ENCODE results near the gene SLC6A15.
A peak's percentile ranks its signal among the peaks of the same experiment; 100 is the strongest.

The SLC6A15 gene

GRCh38 chr12:84904051-84904450 is 8.5 kb downstream of the SLC6A15 start:
- Mint-ChIP-seq H3K36me3 (no peaks in the 10 kb centered on the region), H3K9me3 (peaks cover 4% of the 10 kb centered on the region), H3K27ac (no peak overlapping the region), H3K4me1 (no peaks in the 10 kb centered on the region), H3K4me3 (no peak overlapping the region)
- no peak for DNase-seq (ENCODE audit: low spot score in 2 of 2)
- no peak for ATAC-seq

- H3K4me3 Mint-ChIP-seq, result no peak overlapping the region
- DNase-seq (ENCODE audit: low spot score in 2 of 2), result no peak
These were observed 21.3 kb downstream of the SLC6A15 start for GRCh38 chr12:84891106-84891838.

GRCh38 chr12:84889818-84890217 is 22.8 kb downstream of the SLC6A15 start:
- Mint-ChIP-seq H3K27ac (no peak overlapping the region), H3K36me3 (no peaks in the 10 kb centered on the region), H3K4me1 (no peaks in the 10 kb centered on the region), H3K9me3 (no peaks in the 10 kb centered on the region), H3K4me3 (no peak overlapping the region)
- ATAC-seq, result no peak
- DNase-seq (ENCODE audit: low spot score in 2 of 2), result no peak

More at GRCh38 chr12:84891106-84891838, 21.3 kb downstream of the SLC6A15 start:
- Mint-ChIP-seq H3K27ac (no peak overlapping the region), H3K36me3 (no peaks in the 10 kb centered on the region), H3K4me1 (no peaks in the 10 kb centered on the region), H3K9me3 (no peaks in the 10 kb centered on the region)
- ATAC-seq, result no peak

GRCh38 chr12:84888861-84889260 is 23.7 kb downstream of the SLC6A15 start:
- H3K27ac Mint-ChIP-seq, result no peak overlapping the region
- no peaks in the 10 kb centered on the region for H3K9me3 Mint-ChIP-seq
- no peaks in the 10 kb centered on the region for H3K4me1 Mint-ChIP-seq
- no peaks in the 10 kb centered on the region for H3K36me3 Mint-ChIP-seq
- H3K4me3 Mint-ChIP-seq, result no peak overlapping the region
- DNase-seq (ENCODE audit: low spot score in 2 of 2) (no peak), ATAC-seq (no peak)

GRCh38 chr12:84877340-84877739 is 35.3 kb downstream of the SLC6A15 start:
- H3K4me3 Mint-ChIP-seq, result no peak overlapping the region
- no peaks in the 10 kb centered on the region for H3K4me1 Mint-ChIP-seq
- no peak for ATAC-seq
- H3K36me3 Mint-ChIP-seq, result no peaks in the 10 kb centered on the region
- H3K9me3 Mint-ChIP-seq, result no peaks in the 10 kb centered on the region
- no peak for DNase-seq (ENCODE audit: low spot score in 2 of 2)
- no peak overlapping the region for H3K27ac Mint-ChIP-seq

- Mint-ChIP-seq H3K4me1 (no peaks in the 10 kb centered on the region), H3K36me3 (no peaks in the 10 kb centered on the region), H3K4me3 (no peak overlapping the region), H3K27ac (no peak overlapping the region), H3K9me3 (no peaks in the 10 kb centered on the region)
- DNase-seq (ENCODE audit: low spot score in 2 of 2) (no peak), ATAC-seq (no peak)
These were observed 37.4 kb downstream of the SLC6A15 start for GRCh38 chr12:84875241-84875640.

GRCh38 chr12:84874825-84875139 is 37.8 kb downstream of the SLC6A15 start:
- H3K27ac Mint-ChIP-seq, result no peak overlapping the region
- H3K4me1 Mint-ChIP-seq, result no peaks in the 10 kb centered on the region
- no peaks in the 10 kb centered on the region for H3K36me3 Mint-ChIP-seq
- ATAC-seq (no peak), DNase-seq (ENCODE audit: low spot score in 2 of 2) (no peak)
- no peak overlapping the region for H3K4me3 Mint-ChIP-seq
- H3K9me3 Mint-ChIP-seq, result no peaks in the 10 kb centered on the region

- Mint-ChIP-seq H3K9me3 (no peaks in the 10 kb centered on the region), H3K36me3 (no peaks in the 10 kb centered on the region), H3K4me1 (no peaks in the 10 kb centered on the region), H3K4me3 (no peak overlapping the region), H3K27ac (no peak overlapping the region)
- ATAC-seq (peak; percentile 52), DNase-seq (ENCODE audit: low spot score in 2 of 2) (no peak)
These were observed 38.3 kb downstream of the SLC6A15 start for GRCh38 chr12:84874125-84874824.

- H3K4me1 Mint-ChIP-seq, result no peaks in the 10 kb centered on the region
- H3K4me3 Mint-ChIP-seq, result no peak overlapping the region
- H3K36me3 Mint-ChIP-seq, result no peaks in the 10 kb centered on the region
- DNase-seq (ENCODE audit: low spot score in 2 of 2) (no peak), ATAC-seq (no peak)
- H3K27ac Mint-ChIP-seq, result no peak overlapping the region
- no peaks in the 10 kb centered on the region for H3K9me3 Mint-ChIP-seq
These were observed 50.4 kb downstream of the SLC6A15 start for GRCh38 chr12:84862186-84862585.

- Mint-ChIP-seq H3K4me1 (no peaks in the 10 kb centered on the region), H3K9me3 (no peaks in the 10 kb centered on the region), H3K36me3 (no peaks in the 10 kb centered on the region), H3K4me3 (no peak overlapping the region), H3K27ac (no peak overlapping the region)
- ATAC-seq, result no peak
- no peak for DNase-seq (ENCODE audit: low spot score in 2 of 2)
These were observed 51.9 kb downstream of the SLC6A15 start for GRCh38 chr12:84860718-84861117.

GRCh38 chr12:84858796-84859195 is 53.8 kb downstream of the SLC6A15 start:
- H3K27ac Mint-ChIP-seq, result no peak overlapping the region
- ATAC-seq, result no peak
- no peaks in the 10 kb centered on the region for H3K4me1 Mint-ChIP-seq
- peaks cover 1% of the 10 kb centered on the region for H3K9me3 Mint-ChIP-seq
- no peak overlapping the region for H3K4me3 Mint-ChIP-seq
- DNase-seq (ENCODE audit: low spot score in 2 of 2), result no peak
- no peaks in the 10 kb centered on the region for H3K36me3 Mint-ChIP-seq

GRCh38 chr12:84857525-84858208 is 54.9 kb downstream of the SLC6A15 start:
- Mint-ChIP-seq H3K9me3 (peaks cover 3% of the 10 kb centered on the region), H3K4me3 (no peak overlapping the region), H3K27ac (no peak overlapping the region), H3K4me1 (no peaks in the 10 kb centered on the region), H3K36me3 (no peaks in the 10 kb centered on the region)
- ATAC-seq, result no peak
- no peak for DNase-seq (ENCODE audit: low spot score in 2 of 2)

GRCh38 chr12:84856156-84856900 is 56.3 kb downstream of the SLC6A15 start:
- no peaks in the 10 kb centered on the region for H3K36me3 Mint-ChIP-seq
- DNase-seq (ENCODE audit: low spot score in 2 of 2) (no peak), ATAC-seq (no peak)
- no peak overlapping the region for H3K4me3 Mint-ChIP-seq
- peaks cover 3% of the 10 kb centered on the region for H3K9me3 Mint-ChIP-seq
- no peak overlapping the region for H3K27ac Mint-ChIP-seq
- no peaks in the 10 kb centered on the region for H3K4me1 Mint-ChIP-seq

- H3K36me3 Mint-ChIP-seq, result no peaks in the 10 kb centered on the region
- H3K4me3 Mint-ChIP-seq, result no peak overlapping the region
- H3K27ac Mint-ChIP-seq, result no peak overlapping the region
These were observed 68.9 kb downstream of the SLC6A15 start for GRCh38 chr12:84843593-84844144.

GRCh38 chr12:84842406-84843013 is 70.1 kb downstream of the SLC6A15 start:
- Mint-ChIP-seq H3K4me1 (no peaks in the 10 kb centered on the region), H3K27ac (no peak overlapping the region), H3K9me3 (no peaks in the 10 kb centered on the region), H3K4me3 (no peak overlapping the region), H3K36me3 (no peaks in the 10 kb centered on the region)
- ATAC-seq (no peak), DNase-seq (ENCODE audit: low spot score in 2 of 2) (no peak)

More at GRCh38 chr12:84843593-84844144, 68.9 kb downstream of the SLC6A15 start:
- Mint-ChIP-seq H3K9me3 (peaks cover 7% of the 10 kb centered on the region), H3K4me1 (no peaks in the 10 kb centered on the region)
- DNase-seq (ENCODE audit: low spot score in 2 of 2) (no peak), ATAC-seq (peak; percentile 71)

Data from stimulated activated effector memory CD8-positive, alpha-beta T cell treated with anti-CD3 and anti-CD28 coated beads, Interleukin-12 subunit alpha, Interleukin-12 subunit beta, amount 100 ng/mL, for 72 hours (primary cell).